ENCODE results near the gene APC.
"Not testable (repeated sequence)": the region's sequence is repeated elsewhere in the genome, so short reads cannot be mapped to it uniquely, and the experiment has no call there.

Gene APC

GRCh38 chr5:112787896-112788295 is 50.2 kb downstream of the APC start:
- no peak for DNase-seq

- no peak for DNase-seq
Observed at GRCh38 chr5:112793201-112793600, 55.5 kb downstream of the APC start.

GRCh38 chr5:112794410-112794809 is 56.7 kb downstream of the APC start:
- DNase-seq: no peak

GRCh38 chr5:112795342-112795741 is 57.7 kb downstream of the APC start:
- no peak for DNase-seq

GRCh38 chr5:112795944-112796678 is 58.4 kb downstream of the APC start:
- DNase-seq: no peak

GRCh38 chr5:112799661-112800060 is 62.0 kb downstream of the APC start:
- no peak for DNase-seq

- no peak for DNase-seq
Observed at GRCh38 chr5:112800891-112801290, 63.2 kb downstream of the APC start.

- DNase-seq: no peak
Observed at GRCh38 chr5:112811023-112811422, 73.3 kb downstream of the APC start.

GRCh38 chr5:112812549-112812948 is 74.9 kb downstream of the APC start:
- no peak for DNase-seq

- no peak for DNase-seq
Observed at GRCh38 chr5:112820246-112820645, 82.6 kb downstream of the APC start.

GRCh38 chr5:112822456-112822855 is 84.8 kb downstream of the APC start:
- DNase-seq: no peak

GRCh38 chr5:112823181-112823580 is 85.5 kb downstream of the APC start:
- no peak for DNase-seq

GRCh38 chr5:112823656-112824055 is 86.0 kb downstream of the APC start:
- no peak for DNase-seq

- no peak for DNase-seq
Observed at GRCh38 chr5:112824197-112824596, 86.5 kb downstream of the APC start.

GRCh38 chr5:112830378-112830777 is 92.7 kb downstream of the APC start:
- no peak for DNase-seq

- DNase-seq: no peak
Observed at GRCh38 chr5:112833971-112834370, 96.3 kb downstream of the APC start.

- no peak for DNase-seq
Observed at GRCh38 chr5:112844489-112844888, 106.8 kb downstream of the APC start.

- no peak for DNase-seq
Observed at GRCh38 chr5:112846556-112846955, 108.9 kb downstream of the APC start.

- no peak for DNase-seq
Observed at GRCh38 chr5:112847306-112847705, 109.6 kb downstream of the APC start.

GRCh38 chr5:112848116-112848811 is 110.6 kb downstream of the APC start:
- DNase-seq: no peak

- no peak for DNase-seq
Observed at GRCh38 chr5:112849912-112850311, 112.2 kb downstream of the APC start.

- DNase-seq: no peak
Observed at GRCh38 chr5:112854651-112855050, 117.0 kb downstream of the APC start.

GRCh38 chr5:112857866-112858265 is 120.2 kb downstream of the APC start:
- no peak for DNase-seq

GRCh38 chr5:112860571-112860928 is 122.9 kb downstream of the APC start:
- not testable (repeated sequence) for DNase-seq
